PC-9 (cell line): ENCODE results near the gene SCAMP3.

Source experiments
- CTCF ChIP-seq: fragments of 200-600 bp; sonication (generic); conservative IDR thresholded peaks from 2 replicates; pipeline ENCODE4 v1.6.1; 2017; ENCODE audit warnings: mixed run types, antibody characterized with exemption, mild to moderate bottlenecking, moderate library complexity
- EZH2 ChIP-seq: fragments of 200-600 bp; sonication (generic); IDR thresholded peaks from 2 replicates; pipeline ENCODE4 v1.8.0; 2017; ENCODE audit warnings: antibody characterized with exemption, low read depth

GRCh38 chr1:155219592-155220031 is 42.5 kb downstream of the SCAMP3 start:
- TF ChIP-seq CTCF, result no peak
- no peak for TF ChIP-seq EZH2
